PC-9 (cell line): ENCODE data around the gene ELP5. TPM values are rescaled to one million over a fixed set of nuclear protein-coding genes. Genes with fewer than 3 reads are reported as not detected.

ENCODE experiments used
- BruUV-seq: library from RNA; stranded (reverse); fragments of 400-500 nt; replicated peaks from 2 replicates; lab custom pipeline; 2021; lab: Mats Ljungman, UMichigan
- CTCF ChIA-PET: fragments of 300-600 bp; sonication (Branson Sonifier 250); formaldehyde crosslinking; loops from one replicate; lab custom pipeline; 2022; ENCODE audit warnings: antibody characterized with exemption; lab: Charles Lee
- POLR2A ChIA-PET: fragments of 300-600 bp; sonication (Branson Sonifier 250); formaldehyde crosslinking; loops from one replicate; lab custom pipeline; 2022; ENCODE audit warnings: antibody characterized with exemption; ENCODE audit not compliant: unreplicated experiment; lab: Charles Lee
- DNase-seq, 2 experiments: peaks; one replicate each; pipeline versions ENCODE4 v3.0.0 to v3.0.0-alpha.2; 2015 to 2022; ENCODE audit warnings: mixed read lengths in 1 of 2
- H2AFZ ChIP-seq: fragments of 200-600 bp; sonication (generic); 2 replicates; pipeline ENCODE4 v1.8.1; 2017; ENCODE audit warnings: antibody characterized with exemption
- H3F3A ChIP-seq: fragments of 200-600 bp; sonication (generic); 2 replicates; pipeline ENCODE4 v1.8.1; 2017; ENCODE audit warnings: antibody characterized with exemption, mild to moderate bottlenecking, low read depth; ENCODE audit not compliant: insufficient read depth
- H3K27ac ChIP-seq: fragments of 200-600 bp; sonication (generic); 2 replicates; pipeline ENCODE4 v1.6.1; 2016; ENCODE audit warnings: mixed run types
- H3K27me3 ChIP-seq: fragments of 200-600 bp; sonication (generic); 2 replicates; pipeline ENCODE4 v1.6.1; 2016; ENCODE audit warnings: low read depth, mixed run types; ENCODE audit not compliant: insufficient read depth
- H3K36me3 ChIP-seq: fragments of 200-600 bp; sonication (generic); 2 replicates; pipeline ENCODE4 v1.6.1; 2016; ENCODE audit warnings: low read depth, mixed run types
- H3K4me1 ChIP-seq: fragments of 200-600 bp; sonication (generic); replicated peaks from 2 replicates; pipeline ENCODE4 v1.6.1; 2016; ENCODE audit warnings: mixed run types; ENCODE audit not compliant: insufficient read depth
- H3K4me2 ChIP-seq: fragments of 200-600 bp; sonication (generic); 2 replicates; pipeline ENCODE4 v1.6.1; 2017; ENCODE audit warnings: mixed run types
- H3K4me3 ChIP-seq: fragments of 200-600 bp; sonication (generic); 2 replicates; pipeline ENCODE4 v1.6.1; 2016; ENCODE audit warnings: mixed run types
- H3K79me2 ChIP-seq: fragments of 200-600 bp; sonication (generic); 2 replicates; pipeline ENCODE4 v1.6.1; 2017; ENCODE audit warnings: low read depth, mixed run types
- H3K9me2 ChIP-seq: fragments of 200-600 bp; sonication (generic); 2 replicates; pipeline ENCODE4 v1.8.1; 2017; ENCODE audit warnings: mild to moderate bottlenecking; ENCODE audit not compliant: insufficient read depth
- H3K9me3 ChIP-seq: fragments of 200-600 bp; sonication (generic); 2 replicates; pipeline ENCODE4 v1.8.1; 2016; ENCODE audit warnings: low read depth; ENCODE audit not compliant: insufficient read depth
- H4K20me1 ChIP-seq: fragments of 200-600 bp; sonication (generic); 2 replicates; pipeline ENCODE4 v1.8.1; 2017; ENCODE audit not compliant: insufficient read depth
- EZH2 ChIP-seq: fragments of 200-600 bp; sonication (generic); IDR thresholded peaks from 2 replicates; pipeline ENCODE4 v1.8.0; 2017; ENCODE audit warnings: antibody characterized with exemption, low read depth
- intact Hi-C: fragments of 100-400 bp; cut with micrococcal nuclease; formaldehyde crosslinking; loops from one replicate; pipeline ENCODE4 v1.10.0; 2022; ENCODE audit not compliant: unreplicated experiment
- total RNA-seq: library from RNA; stranded (reverse); gene quantifications from 2 replicates; pipeline ENCODE4 v1.2.3, GENCODE V29; 2021
- TF ChIP-seq, protein P1 (sequence below): fragments of 200-600 bp; sonication (generic); conservative IDR thresholded peaks from 2 replicates; pipeline ENCODE4 v1.6.1; 2017; ENCODE audit warnings: mixed run types, antibody characterized with exemption, mild to moderate bottlenecking, moderate library complexity

ELP5 gene
- total RNA-seq, 1 experiment from 2014 or later: 45.1 TPM

DNA sequence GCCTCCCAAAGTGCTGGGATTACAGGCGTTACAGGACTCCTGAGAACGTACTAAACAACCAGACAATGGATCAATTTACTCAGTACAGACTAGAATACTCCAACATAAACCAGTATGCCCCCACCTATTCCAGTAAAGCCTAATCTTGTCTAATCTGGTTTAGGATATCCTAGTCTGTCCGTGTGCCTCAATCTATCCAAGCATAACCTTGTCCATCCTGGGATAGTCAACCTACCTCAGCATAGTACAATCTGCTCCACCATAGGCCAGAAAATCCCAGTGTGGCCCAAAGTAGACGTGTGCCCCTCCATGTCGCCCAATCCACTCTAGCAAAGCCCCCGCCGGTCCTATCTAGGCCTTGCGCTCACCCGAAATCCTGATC, 18.3 kb upstream of the ELP5 start:
- Histone ChIP-seq H3K9me3 (no peaks in the 10 kb centered on the region), H3K4me2 (peak overlapping the region; percentile 97), H3K4me1 (peaks cover 38% of the 10 kb centered on the region), H4K20me1 (peaks cover 32% of the 10 kb centered on the region), H3F3A (peaks cover 40% of the 10 kb centered on the region), H3K27me3 (no peaks in the 10 kb centered on the region), H3K4me3 (peak overlapping the region; percentile 82), H3K79me2 (peaks cover 80% of the 10 kb centered on the region), H3K27ac (peak overlapping the region; percentile 57), H3K9me2 (no peaks in the 10 kb centered on the region), H2AFZ (peak overlapping the region; percentile 91), H3K36me3 (peaks cover 38% of the 10 kb centered on the region)
- ChIA-PET POLR2A (interaction anchor here (0.6 to 1.5 kb wide), 3 partner anchors 13 to 394 kb away, joined by 4 to 10 read pairs (median 5); partner anchors contain the start of genes ACADVL, DLG4 and SAT2), CTCF (no interaction called here)
- TSS peak; percentile 24 for BruUV-seq
- TF ChIP-seq, protein P1, sequence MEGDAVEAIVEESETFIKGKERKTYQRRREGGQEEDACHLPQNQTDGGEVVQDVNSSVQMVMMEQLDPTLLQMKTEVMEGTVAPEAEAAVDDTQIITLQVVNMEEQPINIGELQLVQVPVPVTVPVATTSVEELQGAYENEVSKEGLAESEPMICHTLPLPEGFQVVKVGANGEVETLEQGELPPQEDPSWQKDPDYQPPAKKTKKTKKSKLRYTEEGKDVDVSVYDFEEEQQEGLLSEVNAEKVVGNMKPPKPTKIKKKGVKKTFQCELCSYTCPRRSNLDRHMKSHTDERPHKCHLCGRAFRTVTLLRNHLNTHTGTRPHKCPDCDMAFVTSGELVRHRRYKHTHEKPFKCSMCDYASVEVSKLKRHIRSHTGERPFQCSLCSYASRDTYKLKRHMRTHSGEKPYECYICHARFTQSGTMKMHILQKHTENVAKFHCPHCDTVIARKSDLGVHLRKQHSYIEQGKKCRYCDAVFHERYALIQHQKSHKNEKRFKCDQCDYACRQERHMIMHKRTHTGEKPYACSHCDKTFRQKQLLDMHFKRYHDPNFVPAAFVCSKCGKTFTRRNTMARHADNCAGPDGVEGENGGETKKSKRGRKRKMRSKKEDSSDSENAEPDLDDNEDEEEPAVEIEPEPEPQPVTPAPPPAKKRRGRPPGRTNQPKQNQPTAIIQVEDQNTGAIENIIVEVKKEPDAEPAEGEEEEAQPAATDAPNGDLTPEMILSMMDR: no peak
- TF ChIP-seq EZH2: no peak
- no peak for DNase-seq
- intact Hi-C loops: no loop called here

DNA sequence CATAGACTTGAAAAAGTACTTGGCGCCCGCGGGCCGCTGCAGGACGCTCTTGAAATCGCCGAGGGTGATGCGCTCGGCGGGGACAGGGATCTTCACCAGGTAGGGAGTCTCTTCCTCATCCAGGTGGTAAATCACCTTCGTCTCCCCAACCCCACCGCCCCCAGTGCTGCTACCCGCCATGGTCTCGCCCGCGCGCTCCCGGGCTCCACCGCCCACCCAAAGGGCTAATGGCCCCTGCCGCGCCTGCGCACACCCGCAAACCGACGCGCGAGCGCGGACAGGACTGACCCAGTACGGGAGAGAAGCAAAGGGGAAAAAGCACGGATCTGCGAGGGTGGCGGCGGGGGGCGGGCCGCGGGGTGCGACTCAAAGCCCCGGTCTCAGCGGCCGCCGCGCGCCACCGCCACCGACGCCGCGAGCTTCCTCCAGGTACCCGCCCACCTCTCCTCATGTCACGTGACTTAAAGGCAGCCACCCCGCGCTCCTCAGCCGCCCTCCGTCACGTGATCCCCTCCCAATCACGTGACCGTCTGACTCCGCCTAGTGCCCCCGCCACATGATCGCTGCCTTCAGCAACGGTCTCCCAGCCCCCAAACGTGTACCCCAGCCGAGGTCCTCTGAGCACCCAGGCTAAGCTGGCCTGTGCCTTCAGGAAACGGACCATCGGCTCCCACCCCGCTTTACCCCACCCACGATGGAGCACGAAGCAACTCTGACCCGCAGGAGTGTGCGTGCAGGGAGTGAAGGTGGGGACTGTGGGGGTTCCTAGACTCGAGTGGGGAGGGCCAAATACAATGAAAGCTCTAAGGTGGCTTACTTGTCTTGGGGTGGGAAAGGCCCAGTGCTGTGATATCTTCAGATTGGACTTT, 17.7 kb upstream of the ELP5 start, which contains the start of gene DVL2:
Gene DVL2 (minus strand): TSS at position 435 of the 869 bp plus-strand sequence. CDS start 255 bp downstream, at position 180.
- Histone ChIP-seq H3K79me2 (peaks cover 86% of the 10 kb centered on the region), H2AFZ (peak within 1 kb of the TSS; percentile 91), H3K9me2 (no peaks in the 10 kb centered on the region), H3K4me1 (peaks cover 38% of the 10 kb centered on the region), H3K4me3 (peak within 1 kb of the TSS; percentile 82), H3K27me3 (no peaks in the 10 kb centered on the region), H3K27ac (peak within 1 kb of the TSS; percentile 57), H4K20me1 (peaks cover 32% of the 10 kb centered on the region), H3K4me2 (peak within 1 kb of the TSS; percentile 97), H3F3A (peaks cover 37% of the 10 kb centered on the region), H3K9me3 (no peaks in the 10 kb centered on the region), H3K36me3 (peaks cover 37% of the 10 kb centered on the region)
- POLR2A ChIA-PET: interaction anchor here (0.6 to 1.5 kb wide), 3 partner anchors 14 to 393 kb away, joined by 4 to 10 read pairs (median 5); partner anchors contain the start of genes ACADVL, DLG4 and SAT2
- no TSS peak for BruUV-seq
- DNase-seq: peak; percentile 78 to 95
- intact Hi-C loops: no loop called here
- CTCF ChIA-PET: no interaction called here
- TF ChIP-seq, protein P1: no peak
- no peak for TF ChIP-seq EZH2

DNA sequence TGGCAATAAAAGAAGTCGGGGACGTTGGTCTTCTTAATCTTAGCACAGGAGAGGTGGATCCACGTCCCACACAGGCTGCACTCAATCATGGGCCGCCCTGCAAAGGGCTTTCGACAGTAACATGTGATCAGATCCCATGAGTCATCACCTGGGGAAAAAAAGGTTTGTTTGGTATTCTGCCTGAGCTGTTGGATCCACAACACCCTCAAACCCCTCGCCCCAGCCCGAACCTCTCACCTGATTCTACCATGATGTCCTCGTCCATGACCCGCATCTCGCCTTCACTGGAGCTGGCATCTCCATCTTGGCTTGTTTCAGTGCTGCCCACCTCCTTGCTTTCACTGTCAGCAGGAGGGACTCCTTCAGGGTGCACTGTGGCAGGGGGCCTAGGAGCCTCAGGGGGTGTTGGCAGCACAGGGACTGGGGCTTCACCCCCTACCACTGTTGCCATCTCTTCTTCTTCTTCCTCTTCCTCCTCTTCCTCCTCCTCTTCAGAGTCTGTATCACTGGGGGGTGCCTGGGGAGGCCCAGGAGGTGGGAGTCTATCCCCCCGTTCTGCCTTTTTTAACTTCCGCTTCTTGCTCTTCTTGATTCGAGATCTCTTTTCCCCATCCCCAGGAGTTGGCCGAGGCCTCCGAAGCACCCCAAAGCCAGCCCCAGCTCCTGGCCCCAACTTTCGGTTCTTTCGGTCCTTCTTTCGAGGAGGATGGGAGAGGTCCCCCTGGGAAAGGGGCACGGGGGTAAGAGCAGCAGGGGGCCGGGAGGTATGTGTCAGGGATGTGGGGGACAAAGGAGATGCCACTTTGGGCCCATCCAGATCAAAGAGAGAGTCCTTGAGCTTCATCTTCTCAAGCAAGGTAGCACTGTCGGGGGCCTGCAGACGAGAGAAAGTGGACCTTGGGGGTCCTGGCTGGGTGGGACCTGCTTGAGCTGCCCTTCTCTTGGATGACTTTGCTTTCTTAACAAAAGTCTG, 16.0 kb upstream of the ELP5 start:
- H3K36me3 ChIP-seq: peaks cover 32% of the 10 kb centered on the region
- DNase-seq: no peak
- H3F3A ChIP-seq: peaks cover 45% of the 10 kb centered on the region
- H2AFZ ChIP-seq: no peak overlapping the region
- H3K4me3 ChIP-seq: no peak overlapping the region
- H4K20me1 ChIP-seq: peaks cover 29% of the 10 kb centered on the region
- intact Hi-C loops: no loop called here
- ChIA-PET POLR2A (no interaction called here), CTCF (no interaction called here)
- no peaks in the 10 kb centered on the region for H3K9me2 ChIP-seq
- H3K27ac ChIP-seq: 0 out of 2 replicates have a peak overlapping the region, but pooled peaks have one; percentile 57
- TF ChIP-seq, protein P1: no peak
- TF ChIP-seq EZH2: no peak
- peaks cover 51% of the 10 kb centered on the region for H3K4me1 ChIP-seq
- peak overlapping the region; percentile 97; the same call in 1 of the 2 replicates for H3K4me2 ChIP-seq
- H3K79me2 ChIP-seq: peaks cover 83% of the 10 kb centered on the region
- BruUV-seq: no TSS peak
- H3K27me3 ChIP-seq: no peaks in the 10 kb centered on the region
- H3K9me3 ChIP-seq: no peaks in the 10 kb centered on the region
